GM21367 (cell line): ENCODE results near the gene TRANK1.
"Not testable (repeated sequence)": the region's sequence is repeated elsewhere in the genome, so short reads cannot be mapped to it uniquely, and the experiment has no call there.

Experiments
- ATAC-seq: cut with Tn5 transposase; IDR thresholded peaks from one replicate; pipeline ENCODE4 v1.9.1; 2021; ENCODE audit not compliant: unreplicated experiment

TRANK1 gene

DNA sequence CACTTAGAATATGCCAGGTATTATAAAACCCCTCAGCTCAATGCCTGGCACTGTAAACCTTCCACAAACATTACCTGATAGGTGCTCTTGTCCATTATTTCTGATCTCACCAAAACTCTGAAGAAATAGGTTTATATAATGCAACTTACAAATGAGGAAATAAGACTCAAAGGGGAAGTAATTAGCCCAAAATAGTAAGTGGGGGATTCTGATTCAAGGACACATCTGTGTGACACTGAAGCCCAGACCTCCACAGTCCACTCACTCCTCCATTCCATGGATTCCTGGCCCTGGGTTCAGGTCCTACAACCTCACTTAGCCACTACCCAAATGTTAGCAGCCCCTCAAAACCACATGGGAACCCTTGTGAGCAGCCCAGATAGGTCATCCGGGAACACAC, 49.9 kb downstream of the TRANK1 start:
- ATAC-seq, result no peak

GRCh38 chr3:36893826-36894225, 51.0 kb downstream of the TRANK1 start:
- no peak for ATAC-seq

DNA sequence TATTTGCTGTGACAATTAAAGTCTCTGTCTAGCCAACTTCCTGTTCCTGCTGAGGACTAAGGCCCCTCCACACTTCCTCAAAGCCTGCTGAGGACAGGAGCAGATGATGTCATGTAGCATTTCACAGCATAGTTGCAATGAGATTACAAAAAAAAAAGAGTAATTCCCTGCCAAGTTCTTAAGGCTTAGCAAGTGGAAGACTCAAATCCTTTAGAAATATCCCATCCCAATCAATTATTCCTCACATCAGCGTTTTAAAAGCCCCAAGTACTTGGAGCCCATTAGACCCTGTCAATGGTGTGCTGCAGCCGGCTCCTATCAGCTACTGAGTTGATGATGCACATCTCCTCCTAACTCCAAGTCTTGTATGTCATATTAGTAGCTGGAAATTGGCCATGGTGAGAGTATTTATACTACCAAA, 51.7 kb downstream of the TRANK1 start:
- ATAC-seq, result peak; percentile 55

GRCh38 chr3:36892457-36893136, 52.3 kb downstream of the TRANK1 start:
- ATAC-seq, result no peak

DNA sequence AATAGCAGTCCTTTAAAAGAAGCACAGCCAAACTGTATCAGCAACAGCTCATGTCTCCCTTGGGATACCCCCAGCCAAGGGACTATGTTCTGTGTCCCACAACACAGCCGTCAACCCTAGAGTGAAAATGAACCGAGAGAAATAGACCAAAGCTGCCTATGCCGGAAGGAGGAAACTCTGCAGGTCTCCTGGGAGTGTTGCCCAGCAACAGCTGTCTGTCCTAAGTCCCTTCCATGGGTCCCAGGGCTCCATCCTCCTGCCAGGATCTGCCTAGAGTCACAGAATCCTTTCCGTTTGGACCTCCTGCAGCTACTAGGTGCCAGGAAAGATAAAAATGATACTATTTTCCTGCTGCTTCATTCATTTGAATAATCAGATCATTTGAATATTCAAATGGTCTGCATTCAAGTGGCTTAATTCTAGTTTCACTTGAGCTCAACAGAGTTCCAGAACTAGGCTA, 53.1 kb downstream of the TRANK1 start:
- peak; percentile 76 for ATAC-seq

DNA sequence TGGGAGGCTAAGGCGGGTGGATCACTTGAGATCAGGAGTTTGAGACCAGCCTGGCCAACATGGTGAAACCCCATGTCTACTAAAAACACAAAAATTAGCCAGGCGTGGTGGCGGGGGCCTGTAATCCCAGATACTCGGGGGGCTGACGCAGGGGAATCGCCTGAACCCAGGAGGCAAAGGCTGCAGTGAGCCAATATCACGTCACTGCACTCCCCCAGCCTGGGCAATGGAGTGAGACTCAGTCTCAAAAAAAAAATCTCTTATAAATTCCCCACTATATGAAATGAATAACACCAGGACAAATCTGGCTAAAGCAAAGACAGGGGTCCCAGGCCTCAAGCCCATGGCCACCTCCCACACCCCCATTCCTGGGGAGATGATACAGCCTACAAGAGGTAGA, 53.8 kb downstream of the TRANK1 start:
- not testable (repeated sequence) for ATAC-seq

DNA sequence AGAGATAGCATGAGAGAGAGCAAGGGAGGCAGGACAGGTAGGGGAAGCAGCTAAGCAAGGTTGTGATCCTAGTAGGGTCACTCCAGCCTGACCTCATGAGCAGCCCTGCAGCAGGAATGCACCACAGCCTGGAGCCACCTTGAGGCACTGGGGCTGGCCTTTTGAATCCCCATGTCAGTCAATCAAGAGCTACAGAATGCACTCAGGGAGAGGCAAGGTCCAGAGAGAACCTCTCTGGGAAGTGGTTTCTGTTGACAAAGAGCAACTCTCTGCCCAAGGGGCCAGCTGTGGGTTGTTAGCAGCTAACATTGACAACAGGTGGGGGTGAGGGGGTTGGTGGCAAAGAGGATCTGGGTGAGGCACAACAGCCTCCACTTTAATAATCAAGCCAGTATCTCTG, 54.6 kb downstream of the TRANK1 start:
- no peak for ATAC-seq

DNA sequence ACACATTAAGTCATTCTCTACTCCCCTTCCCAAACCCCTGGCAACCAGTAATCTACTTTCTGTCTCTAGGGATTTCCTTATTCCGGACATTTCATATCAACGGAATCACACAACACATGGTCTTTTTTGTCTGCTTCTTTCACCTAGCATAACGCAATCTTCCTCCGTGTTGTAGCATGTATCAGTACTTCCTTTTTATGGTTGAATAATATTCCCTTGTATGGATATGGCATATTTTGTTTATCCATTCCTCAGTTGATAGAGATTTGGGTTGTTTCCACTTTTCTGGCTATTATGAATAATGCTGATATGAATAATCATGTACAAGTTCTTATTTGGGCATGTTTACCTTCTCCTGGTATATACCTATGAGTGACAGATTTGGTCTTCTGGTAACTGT, 63.1 kb downstream of the TRANK1 start:
- ATAC-seq, result no peak

DNA sequence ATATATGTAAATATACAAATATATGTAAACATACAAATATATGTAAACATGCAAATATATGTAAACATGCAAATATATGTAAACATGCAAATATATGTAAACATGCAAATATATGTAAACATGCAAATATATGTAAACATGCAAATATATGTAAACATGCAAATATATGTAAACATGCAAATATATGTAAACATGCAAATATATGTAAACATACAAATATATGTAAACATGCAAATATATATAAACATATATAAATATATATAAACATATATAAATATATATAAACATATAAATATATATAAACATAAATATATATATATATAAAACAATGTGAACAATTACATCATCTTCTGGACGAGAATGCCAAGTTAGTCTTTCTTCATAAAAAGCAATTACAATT, 65.0 kb downstream of the TRANK1 start:
- not testable (repeated sequence) for ATAC-seq

DNA sequence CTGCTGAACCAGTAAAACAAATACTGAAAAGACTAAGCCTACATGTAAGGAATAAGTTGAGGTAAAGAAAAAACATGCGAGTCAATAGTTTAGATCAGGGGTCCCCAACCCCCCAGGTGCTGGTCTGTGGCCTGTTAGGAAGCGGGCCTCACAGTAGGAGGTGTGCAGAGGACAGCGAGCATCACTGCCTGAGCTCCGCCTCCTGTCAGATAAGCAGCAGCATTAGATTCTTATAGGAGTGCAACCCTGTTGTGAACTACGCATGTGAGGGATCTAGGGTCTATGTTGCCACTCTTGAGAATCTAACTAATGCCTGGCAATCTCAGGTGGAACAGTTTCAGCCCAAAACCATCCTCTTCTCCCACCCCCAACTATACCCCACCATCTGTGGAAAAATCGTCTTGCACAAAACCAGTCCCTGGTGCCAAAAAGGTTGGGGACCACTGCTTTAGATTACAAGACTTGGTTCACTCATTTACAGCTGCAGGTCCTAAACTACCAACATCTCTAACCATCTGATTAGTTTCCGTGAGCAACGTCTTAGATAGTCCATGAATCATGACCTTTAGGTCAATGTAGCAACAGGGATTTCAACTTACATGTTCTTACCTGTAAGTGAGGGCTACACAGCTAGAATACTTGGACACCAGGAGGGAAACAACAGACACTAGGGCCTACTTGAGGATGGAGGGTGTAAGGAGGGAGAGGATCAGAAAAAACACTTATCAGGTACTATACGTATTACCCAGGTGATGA, 66.7 kb downstream of the TRANK1 start:
- no peak for ATAC-seq

DNA sequence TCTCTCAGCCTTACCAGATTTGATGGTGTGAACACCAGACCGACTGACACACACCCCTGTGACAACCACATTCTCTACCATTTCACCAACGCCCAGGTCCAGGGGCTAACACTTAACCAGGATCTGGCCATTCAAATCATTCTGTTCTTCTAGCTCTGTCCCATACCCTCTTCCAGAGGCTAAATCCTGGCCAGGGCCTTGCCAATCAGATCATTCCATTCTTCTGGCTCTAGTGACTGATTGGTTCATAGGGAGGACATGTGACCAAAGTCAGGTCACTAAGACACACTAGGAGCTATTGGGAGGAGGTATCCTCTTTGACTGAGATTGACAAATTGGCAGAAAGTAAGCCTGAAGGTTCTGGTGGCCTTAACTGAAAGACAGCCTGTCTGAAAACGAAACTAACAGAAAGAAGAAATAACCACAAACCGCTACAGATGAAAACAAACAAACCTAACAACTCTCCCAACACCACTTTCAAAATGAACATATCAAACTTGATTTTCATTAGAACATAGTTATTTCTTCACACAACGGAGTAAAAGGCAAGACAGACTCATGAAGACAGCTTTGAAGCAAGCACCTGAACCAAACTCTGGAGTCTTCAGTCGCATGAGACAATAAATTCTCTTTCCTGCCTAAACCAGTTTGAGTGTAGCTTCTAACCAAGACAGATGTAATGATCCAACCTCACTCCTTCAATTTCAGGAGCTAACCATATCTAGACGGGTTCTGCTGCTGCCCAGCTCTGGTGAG, 68.5 kb downstream of the TRANK1 start:
- peak; percentile 98 for ATAC-seq

- no peak for ATAC-seq
These were observed 69.5 kb downstream of the TRANK1 start for GRCh38 chr3:36875397-36875796.

- no peak for ATAC-seq
These were observed 70.4 kb downstream of the TRANK1 start for GRCh38 chr3:36874424-36874823.

- ATAC-seq, result no peak
These were observed 73.3 kb downstream of the TRANK1 start for GRCh38 chr3:36871379-36872126.

GRCh38 chr3:36868614-36869436, 76.0 kb downstream of the TRANK1 start:
- peak; percentile 94 for ATAC-seq

- ATAC-seq, result no peak
These were observed 77.0 kb downstream of the TRANK1 start for GRCh38 chr3:36867810-36868209.

GRCh38 chr3:36866368-36866767, 78.5 kb downstream of the TRANK1 start:
- no peak for ATAC-seq

DNA sequence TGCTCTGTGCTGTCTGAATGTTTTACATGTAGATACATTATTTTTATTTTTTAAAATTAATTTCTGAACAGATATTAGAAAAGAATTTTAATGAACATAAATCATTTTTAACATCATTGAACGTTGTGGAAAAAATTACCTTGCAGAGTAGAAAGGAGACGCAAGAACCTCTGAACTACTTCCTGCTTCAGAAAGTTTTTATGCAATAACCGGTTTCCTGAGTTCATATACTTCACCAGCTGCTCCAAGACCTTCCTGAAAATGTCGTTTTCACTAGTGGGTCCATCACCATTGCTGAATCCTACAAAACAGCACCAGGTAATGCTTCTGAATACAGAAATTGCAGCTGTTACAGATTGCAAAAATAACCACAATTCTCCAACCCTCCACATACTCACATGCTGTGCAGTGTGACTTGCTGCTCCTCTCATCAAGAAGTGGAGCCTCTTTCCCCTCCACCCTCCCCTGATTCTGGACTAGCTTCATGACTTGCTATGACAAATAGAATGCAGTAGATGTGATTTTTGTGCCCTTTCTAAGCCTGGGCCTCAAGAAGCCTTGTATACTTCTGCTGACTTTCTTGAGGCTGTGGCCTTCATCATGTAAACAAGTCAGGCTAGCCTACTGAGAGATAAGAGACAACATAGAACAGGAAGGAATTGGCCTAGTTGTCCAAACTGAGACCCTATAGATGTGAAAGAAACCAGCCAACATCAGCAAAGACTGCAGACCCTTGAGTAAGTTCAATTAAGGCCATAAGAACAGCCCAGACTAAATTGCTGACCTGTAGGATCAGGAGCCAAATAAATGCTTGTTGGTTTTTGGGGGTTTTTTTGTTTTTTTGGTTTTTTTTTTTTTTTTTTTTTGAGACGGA, 80.4 kb downstream of the TRANK1 start:
- no peak for ATAC-seq

- no peak for ATAC-seq
These were observed 82.6 kb downstream of the TRANK1 start for GRCh38 chr3:36862076-36862755.
